SU-DHL-6 (cell line): Measurements from ENCODE around the gene ABHD13.

Experiments
- CTCF ChIP-seq: fragments of 200-600 bp; sonication (generic); IDR thresholded peaks from one replicate; pipeline ENCODE4 v1.5.1; 2017; ENCODE audit warnings: antibody characterized with exemption, mild to moderate bottlenecking, low read length, moderate library complexity; ENCODE audit not compliant: insufficient read depth, poor library complexity, severe bottlenecking
- EZH2phosphoT487 ChIP-seq: fragments of 200-600 bp; sonication (generic), shearing (Covaris generic); conservative IDR thresholded peaks from 2 replicates; pipeline ENCODE4 v1.6.1; 2018; ENCODE audit warnings: mild to moderate bottlenecking, antibody characterized with exemption, low read length, moderate library complexity, mixed read lengths

DNA sequence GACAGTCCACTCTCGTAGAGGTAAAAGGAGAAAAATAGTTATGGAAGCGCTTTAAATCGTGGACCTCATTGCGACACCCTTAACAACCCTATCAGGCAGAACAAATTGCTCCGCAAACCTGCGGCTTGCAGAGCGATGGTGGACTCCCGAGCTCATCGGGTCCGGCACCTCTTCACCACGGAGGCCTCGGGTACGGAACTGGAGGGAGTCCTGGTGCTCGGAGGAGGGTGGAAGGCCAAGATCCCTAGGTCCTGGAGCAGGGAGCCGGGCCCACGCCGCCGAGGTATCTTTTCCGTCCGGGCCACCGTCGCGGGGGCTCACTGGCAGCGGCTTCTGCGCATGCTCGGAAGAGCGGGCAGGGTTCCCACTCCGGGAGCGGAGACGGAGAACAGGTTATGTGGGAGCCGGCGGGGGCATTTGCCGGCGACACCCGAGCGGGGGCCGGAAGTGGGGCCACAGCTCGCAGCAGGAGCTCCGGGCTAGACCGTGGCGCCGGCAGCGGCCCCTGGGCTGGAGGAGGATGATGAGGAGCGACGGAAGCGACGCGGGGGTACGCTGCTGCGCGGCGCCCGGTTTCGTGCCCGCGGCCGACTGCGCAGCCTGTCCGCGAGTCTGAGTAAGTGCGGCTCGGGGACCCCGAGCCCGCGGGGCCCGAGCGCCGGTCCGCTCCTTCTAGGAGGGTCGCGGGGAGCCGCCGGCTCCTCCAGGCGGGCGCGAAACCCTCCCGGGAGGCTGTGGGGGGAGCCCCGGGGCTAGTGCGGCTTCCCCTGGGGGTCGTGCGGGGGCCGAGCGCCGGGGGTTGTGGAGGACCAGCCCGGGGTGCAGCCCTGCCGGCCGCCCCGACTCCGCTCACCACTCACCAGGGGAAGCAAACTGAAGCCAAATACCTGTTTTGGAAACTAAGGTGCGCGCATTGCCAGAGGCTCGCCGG is at the start of gene ABHD13:
- no peak for TF ChIP-seq CTCF
- no peak for TF ChIP-seq EZH2phosphoT487
